ENCODE results near the gene CHD9NB.
"Not testable (repeated sequence)": the region's sequence is repeated elsewhere in the genome, so short reads cannot be mapped to it uniquely, and the experiment has no call there.

CHD9NB gene

GRCh38 chr16:53056392-53056881 lies 3.7 kb upstream of the CHD9NB start:
- DNase-seq (ENCODE audit: low spot score), result peak; percentile 56

- DNase-seq (ENCODE audit: low spot score), result peak; percentile 56
These were observed 3.1 kb upstream of the CHD9NB start for GRCh38 chr16:53055541-53056391.

- peak; percentile 91 for DNase-seq (ENCODE audit: low spot score)
These were observed 2.2 kb upstream of the CHD9NB start, which contains the start of gene CHD9 for GRCh38 chr16:53054670-53055485. Gene CHD9, plus strand, starts transcription at chr16:53054991. Its CDS starts 101,099 bp downstream, at chr16:53156090.

- peak; percentile 40 for DNase-seq (ENCODE audit: low spot score)
These were observed 1.4 kb upstream of the CHD9NB start for GRCh38 chr16:53053967-53054669.

GRCh38 chr16:53051255-53051654 lies 1.4 kb downstream of the CHD9NB start:
- DNase-seq (ENCODE audit: low spot score), result not testable (repeated sequence)

- no peak for DNase-seq (ENCODE audit: low spot score)
These were observed 4.4 kb downstream of the CHD9NB start for GRCh38 chr16:53048139-53048915.

GRCh38 chr16:53047515-53047914 lies 5.2 kb downstream of the CHD9NB start:
- not testable (repeated sequence) for DNase-seq (ENCODE audit: low spot score)

GRCh38 chr16:53045341-53046220 lies 7.1 kb downstream of the CHD9NB start:
- DNase-seq (ENCODE audit: low spot score), result no peak

GRCh38 chr16:53043986-53044601 lies 8.6 kb downstream of the CHD9NB start:
- no peak for DNase-seq (ENCODE audit: low spot score)

- DNase-seq (ENCODE audit: low spot score), result no peak
These were observed 9.3 kb downstream of the CHD9NB start for GRCh38 chr16:53043428-53043831.

- DNase-seq (ENCODE audit: low spot score), result no peak
These were observed 10.4 kb downstream of the CHD9NB start for GRCh38 chr16:53042235-53042701.

GRCh38 chr16:53041320-53042051 lies 11.2 kb downstream of the CHD9NB start:
- DNase-seq (ENCODE audit: low spot score), result no peak

GRCh38 chr16:53040788-53041187 lies 11.9 kb downstream of the CHD9NB start:
- no peak for DNase-seq (ENCODE audit: low spot score)

- not testable (repeated sequence) for DNase-seq (ENCODE audit: low spot score)
These were observed 16.0 kb downstream of the CHD9NB start for GRCh38 chr16:53036711-53037110.

GRCh38 chr16:53036066-53036465 lies 16.6 kb downstream of the CHD9NB start:
- DNase-seq (ENCODE audit: low spot score), result no peak

- no peak for DNase-seq (ENCODE audit: low spot score)
These were observed 17.3 kb downstream of the CHD9NB start for GRCh38 chr16:53035176-53035942.

- DNase-seq (ENCODE audit: low spot score), result no peak
These were observed 18.4 kb downstream of the CHD9NB start for GRCh38 chr16:53034306-53034705.

GRCh38 chr16:53031323-53031942 lies 21.3 kb downstream of the CHD9NB start:
- no peak for DNase-seq (ENCODE audit: low spot score)

Measured in RKO (cell line).